H9 (cell line): ENCODE results near the gene VRK3. TPM values are rescaled to one million over a fixed set of nuclear protein-coding genes. Genes with fewer than 3 reads are reported as not detected.

Source experiments
- DNase-seq: peaks from one replicate; pipeline ENCODE4 v3.0.0-alpha.2; 2017
- H2AFZ ChIP-seq: one replicate; pipeline ENCODE4 v1.6.1; 2013; ENCODE audit warnings: mild to moderate bottlenecking, low read length, control low read depth, moderate library complexity
- H2AK5ac ChIP-seq: 2 replicates; pipeline ENCODE4 v1.6.1; 2013; ENCODE audit warnings: low read length, control low read depth, mixed read lengths; ENCODE audit not compliant: insufficient read length
- H2BK120ac ChIP-seq: one replicate; pipeline ENCODE4 v1.6.1; 2013; ENCODE audit warnings: low read depth, mild to moderate bottlenecking, low read length, control low read depth, inconsistent platforms; ENCODE audit not compliant: poor library complexity, severe bottlenecking
- H2BK12ac ChIP-seq: 2 replicates; pipeline ENCODE4 v1.6.1; 2013; ENCODE audit warnings: low read length, control low read depth, mixed read lengths, low read depth; ENCODE audit not compliant: insufficient read length
- H2BK15ac ChIP-seq: 2 replicates; pipeline ENCODE4 v1.6.1; 2013; ENCODE audit warnings: low read depth, low read length, control low read depth
- H2BK20ac ChIP-seq: one replicate; pipeline ENCODE4 v1.6.1; 2013; ENCODE audit warnings: low read depth, mild to moderate bottlenecking, low read length, control low read depth, inconsistent platforms; ENCODE audit not compliant: poor library complexity, severe bottlenecking
- H2BK5ac ChIP-seq: 2 replicates; pipeline ENCODE4 v1.6.1; 2013; ENCODE audit warnings: low read length, control low read depth, mixed read lengths; ENCODE audit not compliant: insufficient read length
- H3K14ac ChIP-seq: 2 replicates; pipeline ENCODE4 v1.6.1; 2013; ENCODE audit warnings: low read length, control low read depth; ENCODE audit not compliant: insufficient read depth
- H3K18ac ChIP-seq: 2 replicates; pipeline ENCODE4 v1.6.1; 2013; ENCODE audit warnings: low read depth, mild to moderate bottlenecking, mixed read lengths, low read length, control low read depth; ENCODE audit not compliant: insufficient read length
- H3K23ac ChIP-seq: 2 replicates; pipeline ENCODE4 v1.6.1; 2013; ENCODE audit warnings: low read length, control low read depth, mixed read lengths, low read depth; ENCODE audit not compliant: insufficient read length
- H3K23me2 ChIP-seq: 2 replicates; pipeline ENCODE4 v1.6.1; 2013; ENCODE audit warnings: low read depth, mild to moderate bottlenecking, mixed read lengths, low read length, control low read depth; ENCODE audit not compliant: insufficient read length, poor library complexity, severe bottlenecking
- H3K27ac ChIP-seq: 2 replicates; pipeline ENCODE4 v1.5.1; 2013; ENCODE audit warnings: low read length, control low read depth, mixed read lengths, low read depth; ENCODE audit not compliant: insufficient read length
- H3K27me3 ChIP-seq: 2 replicates; pipeline ENCODE4 v1.6.1; 2013; ENCODE audit warnings: low read length, control low read depth, inconsistent platforms; ENCODE audit not compliant: insufficient read depth
- H3K4ac ChIP-seq: 2 replicates; pipeline ENCODE4 v1.6.1; 2013; ENCODE audit warnings: low read depth, mild to moderate bottlenecking, control low read depth, inconsistent platforms, low read length, moderate library complexity
- H3K4me1 ChIP-seq: 2 replicates; pipeline ENCODE4 v1.6.1; 2013; ENCODE audit warnings: low read length, control low read depth, inconsistent platforms; ENCODE audit not compliant: insufficient read depth
- H3K4me2 ChIP-seq: 2 replicates; pipeline ENCODE4 v1.6.1; 2013; ENCODE audit warnings: low read length, control low read depth, mixed read lengths; ENCODE audit not compliant: insufficient read length, insufficient read depth
- H3K56ac ChIP-seq: 2 replicates; pipeline ENCODE4 v1.6.1; 2013; ENCODE audit warnings: low read depth, mild to moderate bottlenecking, mixed read lengths, low read length, control low read depth; ENCODE audit not compliant: insufficient read length
- H3K79me1 ChIP-seq: 2 replicates; pipeline ENCODE4 v1.6.1; 2013; ENCODE audit warnings: low read depth, mild to moderate bottlenecking, moderate library complexity, low read length, control low read depth, inconsistent platforms; ENCODE audit not compliant: insufficient read depth, poor library complexity, severe bottlenecking
- H3K79me2 ChIP-seq: 2 replicates; pipeline ENCODE4 v1.6.1; 2013; ENCODE audit warnings: low read length, control low read depth, inconsistent platforms; ENCODE audit not compliant: insufficient read depth
- H3K9ac ChIP-seq: 2 replicates; pipeline ENCODE4 v1.6.1; 2013; ENCODE audit warnings: low read length, control low read depth, mixed read lengths; ENCODE audit not compliant: insufficient read length; ENCODE audit errors: extremely low read depth
- H3K9me3 ChIP-seq: one replicate; pipeline ENCODE4 v1.6.1; 2013; ENCODE audit warnings: low read depth, low read length, inconsistent platforms; ENCODE audit not compliant: control insufficient read depth
- H3T11ph ChIP-seq: one replicate; pipeline ENCODE4 v1.6.1; 2013; ENCODE audit warnings: mild to moderate bottlenecking, low read length, control low read depth, inconsistent platforms
- H4K20me1 ChIP-seq: one replicate; pipeline ENCODE4 v1.6.1; 2013; ENCODE audit not compliant: control insufficient read depth, insufficient read length, insufficient read depth
- H4K5ac ChIP-seq: 2 replicates; pipeline ENCODE4 v1.6.1; 2013; ENCODE audit warnings: low read depth, mild to moderate bottlenecking, mixed read lengths, low read length, control low read depth; ENCODE audit not compliant: insufficient read length
- H4K8ac ChIP-seq: replicated peaks from 2 replicates; pipeline ENCODE4 v1.6.1; 2013; ENCODE audit warnings: low read length, control low read depth, mixed read lengths, low read depth; ENCODE audit not compliant: insufficient read length
- H4K91ac ChIP-seq: 2 replicates; pipeline ENCODE4 v1.6.1; 2013; ENCODE audit warnings: low read depth, mild to moderate bottlenecking, moderate library complexity, mixed read lengths, low read length, control low read depth; ENCODE audit not compliant: insufficient read length
- H3K27ac Mint-ChIP-seq, 3 experiments: 2 replicates in 2 of 3; 3 replicates in 1 of 3; pipeline ENCODE4 v1.8.0; 2020 to 2021; ENCODE audit warnings: mixed read lengths in 3 of 3, mild to moderate bottlenecking in 1 of 3, moderate library complexity in 1 of 3
- H3K27me3 Mint-ChIP-seq: 2 replicates; pipeline ENCODE4 v1.8.0; 2021; ENCODE audit warnings: low read depth, mild to moderate bottlenecking, moderate library complexity, mixed read lengths
- H3K36me3 Mint-ChIP-seq, 3 experiments: 2 replicates in 2 of 3; 3 replicates in 1 of 3; pipeline ENCODE4 v1.8.0; 2020 to 2021; ENCODE audit warnings: low read depth in 3 of 3, mixed read lengths in 3 of 3; ENCODE audit not compliant: insufficient read depth in 1 of 3
- H3K4me1 Mint-ChIP-seq, 2 experiments: 2 replicates each; pipeline ENCODE4 v1.8.0; 2020; ENCODE audit warnings: mixed read lengths in 2 of 2
- H3K4me3 Mint-ChIP-seq, 2 experiments: 2 replicates in 1 of 2; 3 replicates in 1 of 2; pipeline ENCODE4 v1.8.0; 2020 to 2021; ENCODE audit warnings: mild to moderate bottlenecking in 2 of 2, mixed read lengths in 2 of 2, moderate library complexity in 1 of 2
- H3K9me3 Mint-ChIP-seq, 2 experiments: 2 replicates in 1 of 2; 3 replicates in 1 of 2; pipeline ENCODE4 v1.8.0; 2020; ENCODE audit warnings: mild to moderate bottlenecking in 2 of 2, mixed read lengths in 2 of 2, moderate library complexity in 1 of 2
- CTCF ChIP-seq: fragments of 200-600 bp; sonication (generic); conservative IDR thresholded peaks from 3 replicates; pipeline ENCODE4 v1.8.0; 2021; ENCODE audit warnings: antibody characterized with exemption, mild to moderate bottlenecking
- WGBS: extraction: QIAGEN DNeasy Blood & Tissue Kit; methylation state at CpG from one replicate; pipeline ENCODE4 v1.1.7; 2013; ENCODE audit warnings: missing lambda C conversion rate, low lambda C conversion rate, mixed read lengths; ENCODE audit not compliant: insufficient read length; ENCODE audit errors: extremely low coverage; 5-methylcytosine and 5-hydroxymethylcytosine counted together
- total RNA-seq: library from RNA; stranded (reverse); gene quantifications from 2 replicates; pipeline ENCODE4 v1.2.1, GENCODE V29; 2021

VRK3 gene
- total RNA-seq, 1 experiment from 2014 or later = 33.5 TPM

GRCh38 chr19:50016225-50016807, 8.9 kb downstream of the VRK3 start:
- no peaks in the 10 kb centered on the region for H4K20me1 ChIP-seq
- no peak overlapping the region for H3K23ac ChIP-seq
- H3K56ac ChIP-seq = no peak overlapping the region
- H3K4me2 ChIP-seq = no peak overlapping the region
- H2BK120ac ChIP-seq = no peak overlapping the region
- no peak overlapping the region for H2AFZ ChIP-seq
- H4K8ac ChIP-seq = no peak overlapping the region
- TF ChIP-seq CTCF = no peak
- Mint-ChIP-seq H3K27me3 (no peaks in the 10 kb centered on the region), H3K4me3 (no peak overlapping the region), H3K4me1 (no peaks in the 10 kb centered on the region), H3K9me3 (no peaks in the 10 kb centered on the region), H3K36me3 (peaks cover 25 to 44% (median 33%) of the 10 kb centered on the region in 3 experiments; a peak in 6 of 7 replicates), H3K27ac (no peak overlapping the region)
- no peak overlapping the region for H2BK12ac ChIP-seq
- no CpG with 5 or more reads among the region's 1 CpG for WGBS
- no peak overlapping the region for H3K18ac ChIP-seq
- H3K27ac ChIP-seq = no peak overlapping the region
- no peaks in the 10 kb centered on the region for H3K4me1 ChIP-seq
- H2BK15ac ChIP-seq = no peak overlapping the region
- H4K5ac ChIP-seq = no peak overlapping the region
- no peaks in the 10 kb centered on the region for H3K9me3 ChIP-seq
- H3K23me2 ChIP-seq = no peaks in the 10 kb centered on the region
- H2AK5ac ChIP-seq = no peak overlapping the region
- H3K79me1 ChIP-seq = no peaks in the 10 kb centered on the region
- no peak overlapping the region for H3K9ac ChIP-seq
- H2BK20ac ChIP-seq = no peak overlapping the region
- no peak overlapping the region for H2BK5ac ChIP-seq
- no peak overlapping the region for H3K14ac ChIP-seq
- H3K4ac ChIP-seq = no peak overlapping the region
- no peak overlapping the region for H3T11ph ChIP-seq
- H4K91ac ChIP-seq = no peak overlapping the region
- no peak for DNase-seq
- no peaks in the 10 kb centered on the region for H3K27me3 ChIP-seq
- no peaks in the 10 kb centered on the region; the same call in 1 of the 2 replicates for H3K79me2 ChIP-seq
